Spleen (tissue), 7 donors: ENCODE data around the gene VDAC1.

Experiments used
- POLR2A ChIP-seq, 3 donors: fragments of 450-650 bp; IDR thresholded peaks; one replicate each; pipeline ENCODE4 v1.5.1; 2017; ENCODE audit warnings: antibody characterized with exemption in 3 of 3, mild to moderate bottlenecking in 1 of 3
- POLR2AphosphoS5 ChIP-seq, 3 donors: sonication (generic); formaldehyde crosslinking; IDR thresholded peaks; one replicate each; pipeline ENCODE4 v1.5.1; 2017; ENCODE audit warnings: antibody characterized with exemption in 3 of 3
- TF ChIP-seq, protein P1 (sequence below), 11 experiments: fragments of 200-600 bp in 7 of 11; fragments of 450-650 bp in 4 of 11; sonication (generic) in 4 of 11; IDR thresholded peaks in 8 of 11; conservative IDR thresholded peaks in 3 of 11; 1 replicate in 7 of 11; 2 replicates in 4 of 11; pipeline versions ENCODE4 v1.4.0 to v1.8.0; 2016 to 2021; ENCODE audit warnings: antibody characterized with exemption in 11 of 11, inconsistent platforms in 4 of 11, mild to moderate bottlenecking in 1 of 11
- donor health status: DM: no; HTN: no; CAD: no; lungs with moderate emphysema.
- donor health status: DM: no; HTN: no; CAD: no.
- donor health status: DM: no; HTN: no; CAD: no.

DNA sequence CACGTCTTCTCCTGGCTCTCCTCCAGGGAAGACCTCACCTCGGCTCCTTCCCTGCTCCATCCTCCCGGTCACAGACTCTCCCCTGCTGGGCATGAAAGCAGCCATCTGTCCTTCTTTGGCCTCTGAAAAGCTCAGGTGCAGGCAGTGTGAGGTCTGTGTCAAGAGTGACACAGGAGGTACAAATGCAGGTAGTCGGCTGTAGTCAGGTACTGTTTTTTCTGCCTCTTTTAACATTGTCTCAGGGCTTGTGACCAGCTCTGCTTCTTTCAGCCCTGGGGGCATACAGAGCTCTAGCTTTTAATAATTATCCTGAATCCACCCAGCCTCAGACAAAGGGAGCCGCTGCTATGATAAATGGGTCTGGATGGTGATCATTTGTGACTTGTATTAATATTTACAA lies 82.8 kb downstream of the VDAC1 start:
- TF ChIP-seq, protein P1, sequence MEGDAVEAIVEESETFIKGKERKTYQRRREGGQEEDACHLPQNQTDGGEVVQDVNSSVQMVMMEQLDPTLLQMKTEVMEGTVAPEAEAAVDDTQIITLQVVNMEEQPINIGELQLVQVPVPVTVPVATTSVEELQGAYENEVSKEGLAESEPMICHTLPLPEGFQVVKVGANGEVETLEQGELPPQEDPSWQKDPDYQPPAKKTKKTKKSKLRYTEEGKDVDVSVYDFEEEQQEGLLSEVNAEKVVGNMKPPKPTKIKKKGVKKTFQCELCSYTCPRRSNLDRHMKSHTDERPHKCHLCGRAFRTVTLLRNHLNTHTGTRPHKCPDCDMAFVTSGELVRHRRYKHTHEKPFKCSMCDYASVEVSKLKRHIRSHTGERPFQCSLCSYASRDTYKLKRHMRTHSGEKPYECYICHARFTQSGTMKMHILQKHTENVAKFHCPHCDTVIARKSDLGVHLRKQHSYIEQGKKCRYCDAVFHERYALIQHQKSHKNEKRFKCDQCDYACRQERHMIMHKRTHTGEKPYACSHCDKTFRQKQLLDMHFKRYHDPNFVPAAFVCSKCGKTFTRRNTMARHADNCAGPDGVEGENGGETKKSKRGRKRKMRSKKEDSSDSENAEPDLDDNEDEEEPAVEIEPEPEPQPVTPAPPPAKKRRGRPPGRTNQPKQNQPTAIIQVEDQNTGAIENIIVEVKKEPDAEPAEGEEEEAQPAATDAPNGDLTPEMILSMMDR (IDR thresholded peaks at IDR 0.05 in 8 of 11, conservative IDR thresholded peaks at IDR 0.05 in 3 of 11) = no peak
- TF ChIP-seq POLR2A (IDR thresholded peaks at IDR 0.05) = no peak
- no peak for TF ChIP-seq POLR2AphosphoS5 (IDR thresholded peaks at IDR 0.05)
